H1 (cell line): ENCODE data around the gene IQUB. TPM values are rescaled to one million over a fixed set of nuclear protein-coding genes. Genes with fewer than 3 reads are reported as not detected.

Experiments used
- CTCF ChIA-PET: fragments of 300-600 bp; sonication (Branson Sonifier 250); formaldehyde crosslinking; loops from one replicate; lab custom pipeline; 2021; ENCODE audit not compliant: partially characterized antibody; lab: Charles Lee
- POLR2A ChIA-PET: fragments of 300-600 bp; sonication (Branson Sonifier 250); formaldehyde crosslinking; loops from one replicate; lab custom pipeline; 2021; ENCODE audit warnings: inconsistent platforms; ENCODE audit not compliant: partially characterized antibody; lab: Charles Lee
- DNase-seq, 2 experiments: peaks; one replicate each; pipeline versions ENCODE4 v3.0.0 to v3.0.0-alpha.2; 2010 to 2022; ENCODE audit warnings: low spot score in 2 of 2, low read depth in 1 of 2, mixed read lengths in 1 of 2
- FAIRE-seq: peaks from 2 replicates; lab custom pipeline; 2011; peaks lifted over from hg19 to GRCh38; lab: Jason Lieb, UNC
- H2AFZ ChIP-seq: 2 replicates; pipeline ENCODE4 v1.8.1; 2012; ENCODE audit warnings: low read length, inconsistent platforms
- H2AK5ac ChIP-seq: 2 replicates; pipeline ENCODE4 v1.6.1; 2013; ENCODE audit warnings: low read depth, low read length
- H2BK120ac ChIP-seq: replicated peaks from 2 replicates; pipeline ENCODE3; 2013; ENCODE audit warnings: low read depth, low read length, inconsistent platforms
- H2BK12ac ChIP-seq: 2 replicates; pipeline ENCODE4 v1.6.1; 2013; ENCODE audit warnings: low read depth, low read length
- H2BK15ac ChIP-seq: 2 replicates; pipeline ENCODE4 v1.6.1; 2013; ENCODE audit warnings: low read length
- H2BK20ac ChIP-seq: 2 replicates; pipeline ENCODE4 v1.6.1; 2013; ENCODE audit warnings: low read length
- H2BK5ac ChIP-seq: 2 replicates; pipeline ENCODE4 v1.6.1; 2013; ENCODE audit warnings: low read depth, low read length
- H3K14ac ChIP-seq: 2 replicates; pipeline ENCODE4 v1.6.1; 2013; ENCODE audit warnings: inconsistent platforms; ENCODE audit not compliant: insufficient read length
- H3K18ac ChIP-seq: 2 replicates; pipeline ENCODE4 v1.6.1; 2013; ENCODE audit warnings: low read length; ENCODE audit errors: extremely low read depth
- H3K23ac ChIP-seq: 2 replicates; pipeline ENCODE4 v1.6.1; 2013; ENCODE audit warnings: inconsistent platforms; ENCODE audit not compliant: insufficient read length
- H3K23me2 ChIP-seq: 2 replicates; pipeline ENCODE4 v1.6.1; 2013; ENCODE audit warnings: low read depth, low read length
- H3K27ac ChIP-seq: 2 replicates; pipeline ENCODE4 v1.6.1; 2011; ENCODE audit warnings: low read depth, low read length, inconsistent platforms
- H3K27me3 ChIP-seq, 4 experiments: replicated peaks in 1 of 4; 1 replicate in 1 of 4; 2 replicates in 3 of 4; pipeline versions ENCODE4 v1.6.1 to v1.8.1; 2011 to 2013; ENCODE audit warnings: low read length in 3 of 4, mild to moderate bottlenecking in 3 of 4, inconsistent platforms in 2 of 4, mixed read lengths in 2 of 4, moderate library complexity in 1 of 4; ENCODE audit not compliant: control insufficient read depth in 3 of 4, insufficient read depth in 3 of 4; ENCODE audit errors: extremely low read depth in 1 of 4
- H3K36me3 ChIP-seq, 4 experiments: 2 replicates each; pipeline versions ENCODE4 v1.6.1 to v1.8.1; 2011 to 2013; ENCODE audit warnings: mild to moderate bottlenecking in 4 of 4, low read length in 3 of 4, moderate library complexity in 2 of 4, control low read depth in 1 of 4, inconsistent platforms in 1 of 4; ENCODE audit not compliant: insufficient read depth in 4 of 4, control insufficient read depth in 2 of 4
- H3K4ac ChIP-seq: replicated peaks from 2 replicates; pipeline ENCODE3; 2013; ENCODE audit warnings: low read length, low read depth, mixed read lengths, inconsistent platforms; ENCODE audit not compliant: insufficient read length
- H3K4me1 ChIP-seq, 4 experiments: replicated peaks in 1 of 4; 1 replicate in 1 of 4; 2 replicates in 3 of 4; pipeline versions ENCODE4 v1.6.1 to v1.8.1; 2011 to 2013; ENCODE audit warnings: low read length in 3 of 4, inconsistent platforms in 2 of 4, mixed read lengths in 1 of 4; ENCODE audit not compliant: insufficient read depth in 4 of 4, control insufficient read depth in 3 of 4
- H3K4me2 ChIP-seq, 2 experiments: 2 replicates each; pipeline versions ENCODE4 v1.6.1 to v1.8.1; 2011 to 2013; ENCODE audit warnings: low read depth in 2 of 2, low read length in 2 of 2, control low read depth in 1 of 2, inconsistent platforms in 1 of 2, mild to moderate bottlenecking in 1 of 2; ENCODE audit not compliant: insufficient read depth in 1 of 2
- H3K4me3 ChIP-seq, 4 experiments: fragments of 200-600, 300-600 bp in 1 of 4; sonication (generic), shearing (Covaris generic), sonication (Bioruptor Twin) in 1 of 4; 2 replicates each; pipeline versions ENCODE4 v1.5.1 to v1.8.1; 2011 to 2016; ENCODE audit warnings: low read length in 4 of 4, low read depth in 3 of 4, control low read depth in 2 of 4, inconsistent platforms in 2 of 4, mild to moderate bottlenecking in 2 of 4, mixed read lengths in 1 of 4, moderate library complexity in 1 of 4; ENCODE audit not compliant: insufficient read depth in 2 of 4; ENCODE audit errors: extremely low read depth in 1 of 4
- H3K56ac ChIP-seq: replicated peaks from 2 replicates; pipeline ENCODE3; 2013; ENCODE audit warnings: low read depth, mild to moderate bottlenecking, mixed read lengths, low read length, inconsistent platforms; ENCODE audit not compliant: insufficient read length
- H3K79me1 ChIP-seq: 2 replicates; pipeline ENCODE4 v1.6.1; 2013; ENCODE audit warnings: low read depth, low read length, control low read depth
- H3K79me2 ChIP-seq, 2 experiments: 2 replicates each; pipeline versions ENCODE4 v1.6.1 to v1.8.1; 2012 to 2013; ENCODE audit warnings: low read length in 2 of 2, mild to moderate bottlenecking in 2 of 2, inconsistent platforms in 1 of 2; ENCODE audit not compliant: insufficient read depth in 2 of 2, control insufficient read depth in 1 of 2
- H3K9ac ChIP-seq, 4 experiments: replicated peaks in 1 of 4; 1 replicate in 1 of 4; 2 replicates in 3 of 4; pipeline versions ENCODE4 v1.6.1 to v1.8.1; 2011 to 2013; ENCODE audit warnings: low read depth in 3 of 4, low read length in 3 of 4, control low read depth in 2 of 4, mild to moderate bottlenecking in 2 of 4, moderate library complexity in 2 of 4, inconsistent platforms in 1 of 4; ENCODE audit errors: extremely low read depth in 1 of 4
- H3K9me3 ChIP-seq, 2 experiments: 2 replicates each; pipeline versions ENCODE4 v1.6.1 to v1.8.1; 2012 to 2013; ENCODE audit warnings: mild to moderate bottlenecking in 2 of 2, moderate library complexity in 2 of 2, control low read depth in 1 of 2, inconsistent platforms in 1 of 2, low read depth in 1 of 2, low read length in 1 of 2, mixed read lengths in 1 of 2; ENCODE audit not compliant: insufficient read depth in 2 of 2
- H4K20me1 ChIP-seq, 2 experiments: replicated peaks in 1 of 2; 2 replicates each; pipeline versions ENCODE3 to v1.8.1; 2011 to 2013; ENCODE audit warnings: inconsistent platforms in 2 of 2, low read length in 2 of 2, mild to moderate bottlenecking in 1 of 2; ENCODE audit not compliant: insufficient read depth in 2 of 2, control insufficient read depth in 1 of 2
- H4K5ac ChIP-seq: 2 replicates; pipeline ENCODE4 v1.6.1; 2013; ENCODE audit warnings: low read length, low read depth, mixed read lengths, inconsistent platforms; ENCODE audit not compliant: insufficient read length
- H4K8ac ChIP-seq: 2 replicates; pipeline ENCODE4 v1.8.0; 2013; ENCODE audit warnings: mild to moderate bottlenecking, moderate library complexity, low read length, inconsistent platforms; ENCODE audit not compliant: insufficient read depth; ENCODE audit errors: extremely low read depth
- H4K91ac ChIP-seq: replicated peaks from 2 replicates; pipeline ENCODE3; 2013; ENCODE audit warnings: low read length, mixed read lengths, inconsistent platforms; ENCODE audit not compliant: insufficient read length
- ASH2L ChIP-seq: fragments of 200-600, 300-600 bp; sonication (generic); IDR thresholded peaks from one replicate; pipeline ENCODE4 v1.7.1; 2017; ENCODE audit warnings: low read length
- BCL11A ChIP-seq, 2 experiments: IDR thresholded peaks; one replicate each; pipeline ENCODE4 v1.6.1; 2011; ENCODE audit warnings: low read depth in 2 of 2, low read length in 2 of 2, mild to moderate bottlenecking in 2 of 2
- CBX5 ChIP-seq: fragments of 300-800, 300-1000 bp; sonication (generic); IDR thresholded peaks from 2 replicates; pipeline ENCODE4 v1.7.1; 2016; ENCODE audit warnings: antibody characterized with exemption, low read length, low read depth
- CTBP2 ChIP-seq: IDR thresholded peaks from 2 replicates; pipeline ENCODE4 v1.7.0; 2011; ENCODE audit warnings: borderline replicate concordance, mild to moderate bottlenecking, moderate library complexity, mixed read lengths, low read length; ENCODE audit not compliant: insufficient read depth, insufficient read length
- EP300 ChIP-seq, 2 experiments: IDR thresholded peaks; 1 replicate in 1 of 2; 2 replicates in 1 of 2; pipeline ENCODE4 v1.6.1; 2011 to 2012; ENCODE audit warnings: low read depth in 2 of 2, low read length in 2 of 2, mild to moderate bottlenecking in 2 of 2, borderline replicate concordance in 1 of 2, inconsistent platforms in 1 of 2, moderate library complexity in 1 of 2
- GTF2F1 ChIP-seq: IDR thresholded peaks from 2 replicates; pipeline ENCODE4 v1.6.1; 2012; ENCODE audit warnings: low read depth, low read length, improper control_type of control experiment, borderline replicate concordance
- MAFK ChIP-seq: IDR thresholded peaks from 2 replicates; pipeline ENCODE4 v1.6.1; 2012; ENCODE audit warnings: low read depth, mild to moderate bottlenecking, improper control_type of control experiment, low read length
- NRF1 ChIP-seq: IDR thresholded peaks from 2 replicates; pipeline ENCODE4 v1.6.1; 2011; ENCODE audit warnings: mild to moderate bottlenecking, low read depth, low read length, improper control_type of control experiment
- PHF8 ChIP-seq: fragments of 200-600 bp; sonication (generic); conservative IDR thresholded peaks from 2 replicates; pipeline ENCODE4 v1.7.1; 2012; ENCODE audit warnings: low read depth, mild to moderate bottlenecking, inconsistent platforms, low read length, moderate library complexity
- POLR2AphosphoS5 ChIP-seq: IDR thresholded peaks from 2 replicates; pipeline ENCODE4 v1.6.1; 2011; ENCODE audit warnings: low read depth, low read length
- RAD21 ChIP-seq, 2 experiments: IDR thresholded peaks in 1 of 2; conservative IDR thresholded peaks in 1 of 2; 2 replicates each; pipeline ENCODE4 v1.6.1; 2011; ENCODE audit warnings: low read depth in 2 of 2, low read length in 2 of 2, improper control_type of control experiment in 1 of 2, inconsistent platforms in 1 of 2, mild to moderate bottlenecking in 1 of 2, moderate library complexity in 1 of 2
- SP2 ChIP-seq: IDR thresholded peaks from 2 replicates; pipeline ENCODE4 v1.6.1; 2012; ENCODE audit warnings: mild to moderate bottlenecking, low read length, inconsistent platforms
- SRF ChIP-seq: IDR thresholded peaks from 2 replicates; pipeline ENCODE4 v1.6.1; 2011; ENCODE audit warnings: mild to moderate bottlenecking, low read depth, low read length, moderate library complexity
- TCF12 ChIP-seq: IDR thresholded peaks from 2 replicates; pipeline ENCODE4 v1.6.1; 2011; ENCODE audit warnings: low read depth, mild to moderate bottlenecking, low read length
- polyA plus RNA-seq, 7 experiments: library from polyadenylated mRNA; depleted of rRNA in 3 of 7; stranded (reverse) in 5 of 7; unstranded in 2 of 7; fragments of >200 nt in 5 of 7; fragments of 200-250 nt in 2 of 7; gene quantifications; 1 replicate in 5 of 7; 2 replicates in 1 of 7; 4 replicates in 1 of 7; pipeline versions ENCODE4 v1.2.1 to v1.2.3, GENCODE V29; 2011 to 2013; ENCODE audit warnings: missing spikeins in 2 of 7, mixed read lengths in 2 of 7
- total RNA-seq: library from RNA; stranded (reverse); fragmentation: NEBNext Ultra II Directional; extraction: Animal tissue kit (Norgen Biotek cat#: 25700); gene quantifications from 2 replicates; pipeline ENCODE4 v1.2.1, GENCODE V29; 2021
- TF ChIP-seq, protein P1 (sequence below): IDR thresholded peaks from 2 replicates; pipeline ENCODE4 v1.6.1; 2012; ENCODE audit warnings: inconsistent platforms

The IQUB gene
- total and polyA plus RNA-seq, 2 of the 8 experiments (the other 6 are each of a cell fraction or from before 2014, with no cell fraction given), result 0.12 to 0.82 TPM

DNA sequence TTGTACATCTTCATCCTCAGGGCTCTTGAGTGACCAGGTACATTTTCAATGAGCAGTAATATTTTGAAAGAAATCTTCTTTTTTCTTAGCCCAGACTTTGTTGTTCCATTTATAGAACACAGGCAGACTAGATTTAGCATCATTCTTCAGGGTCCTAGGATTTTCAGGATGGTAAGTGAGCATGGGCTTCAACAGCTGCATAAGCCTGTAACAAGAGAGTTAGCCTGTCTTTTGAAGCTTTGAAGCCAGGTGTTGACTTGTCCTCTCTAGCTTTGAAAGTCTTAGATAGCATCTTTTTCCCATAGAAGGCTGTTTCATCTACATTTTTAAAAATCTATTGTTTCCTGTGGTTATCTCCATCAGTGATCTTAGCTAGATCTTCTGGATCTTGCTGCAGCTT lies 27.7 kb upstream of the IQUB start:
- Histone ChIP-seq H4K20me1 (no peaks in the 10 kb centered on the region), H2BK5ac (no peak overlapping the region), H3K4ac (no peak overlapping the region), H2BK120ac (no peak overlapping the region), H4K5ac (no peak overlapping the region), H3K4me1 (peaks cover 0 to 2% (median 0%) of the 10 kb centered on the region in 4 experiments; a peak in 2 of 7 replicates), H3K36me3 (no peaks in the 10 kb centered on the region), H4K8ac (no peak overlapping the region), H3K27ac (no peak overlapping the region), H3K23ac (no peak overlapping the region), H2BK20ac (no peak overlapping the region), H2BK15ac (no peak overlapping the region), H3K18ac (no peak overlapping the region), H3K79me1 (no peaks in the 10 kb centered on the region), H2BK12ac (no peak overlapping the region), H4K91ac (no peak overlapping the region), H3K14ac (no peak overlapping the region), H3K4me2 (no peak overlapping the region), H3K23me2 (peaks cover 4% of the 10 kb centered on the region), H3K56ac (no peak overlapping the region), H3K9me3 (no peaks in the 10 kb centered on the region), H2AFZ (no peak overlapping the region), H3K9ac (no peak overlapping the region), H3K4me3 (no peak overlapping the region), H3K27me3 (no peaks in the 10 kb centered on the region), H3K79me2 (peaks cover 4% of the 10 kb centered on the region in 2 experiments; a peak in 3 of 4 replicates), H2AK5ac (no peak overlapping the region)
- POLR2A ChIA-PET, result no interaction called here
- CTCF ChIA-PET, result interaction anchor here (1.1 to 1.9 kb wide), 2 partner anchors 19 to 22 kb away, joined by 3 to 9 read pairs; no protein-coding TSS in a partner anchor
- DNase-seq (no peak), FAIRE-seq (no peak)
- TF ChIP-seq TCF12, result no peak
- no peak for TF ChIP-seq POLR2AphosphoS5
- no peak for TF ChIP-seq MAFK
- TF ChIP-seq RAD21 (IDR thresholded peaks at IDR 0.05 in 1 of 2, conservative IDR thresholded peaks at IDR 0.05 in 1 of 2; ENCODE audit: low read depth in 2 of 2, low read length in 2 of 2), result no peak
- TF ChIP-seq ASH2L, result no peak
- no peak for TF ChIP-seq BCL11A (IDR thresholded peaks at IDR 0.05; ENCODE audit: low read depth in 2 of 2, low read length in 2 of 2)
- TF ChIP-seq GTF2F1, result no peak
- no peak for TF ChIP-seq NRF1
- no peak for TF ChIP-seq SP2
- no peak for TF ChIP-seq CTBP2
- no peak for TF ChIP-seq SRF
- TF ChIP-seq CBX5, result no peak
- TF ChIP-seq, protein P1, sequence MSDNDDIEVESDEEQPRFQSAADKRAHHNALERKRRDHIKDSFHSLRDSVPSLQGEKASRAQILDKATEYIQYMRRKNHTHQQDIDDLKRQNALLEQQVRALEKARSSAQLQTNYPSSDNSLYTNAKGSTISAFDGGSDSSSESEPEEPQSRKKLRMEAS, result no peak
- TF ChIP-seq PHF8, result no peak
- no peak for TF ChIP-seq EP300 (IDR thresholded peaks at IDR 0.05; ENCODE audit: borderline replicate concordance in 1 of 2, low read depth in 2 of 2, low read length in 2 of 2)
